HG03159 (cell line): ENCODE results near the gene SULT1C2.
"Not testable (repeated sequence)": the region's sequence is repeated elsewhere in the genome, so short reads cannot be mapped to it uniquely, and the experiment has no call there.

Source experiments
- ATAC-seq: cut with Tn5 transposase; IDR thresholded peaks from one replicate; pipeline ENCODE4 v1.9.1; 2021; ENCODE audit warnings: mild to moderate bottlenecking, moderate library complexity; ENCODE audit not compliant: unreplicated experiment

Gene SULT1C2

DNA sequence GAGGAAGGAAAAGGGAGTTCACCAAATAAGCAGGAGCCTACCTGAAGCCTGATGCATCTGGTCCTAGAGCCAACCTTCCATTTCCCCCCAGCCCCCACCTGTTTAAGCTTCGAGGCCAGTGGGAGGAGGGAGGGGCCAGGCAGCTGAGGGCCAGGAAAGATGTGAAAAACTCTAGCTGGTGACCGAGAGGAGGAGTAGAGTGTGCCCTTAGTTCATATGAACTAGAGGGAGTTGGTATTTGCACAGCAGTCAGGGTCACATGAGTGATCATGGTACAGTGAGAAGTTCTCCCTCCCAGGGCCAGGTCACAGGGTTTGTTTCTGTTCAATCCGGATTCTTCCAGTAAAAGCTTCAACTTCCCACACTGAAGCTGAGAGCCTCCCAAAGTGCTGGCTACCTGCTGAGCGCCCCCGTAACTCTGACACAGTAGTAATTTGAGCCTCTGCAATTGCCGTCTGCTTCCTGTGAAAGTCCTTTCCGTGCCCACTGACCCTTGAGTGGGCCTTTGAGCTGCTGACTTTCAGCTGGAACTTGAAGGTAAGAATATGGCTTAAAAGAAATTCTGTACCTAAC is at the start of gene SULT1C2:
SULT1C2 (plus strand) TSS at position 362 of the 573 bp plus-strand sequence. CDS start 4,773 bp downstream, outside the sequence.
- no peak for ATAC-seq

- no peak for ATAC-seq
Measured at GRCh38 chr2:108239786-108240185, 48.9 kb upstream of the SULT1C2 start, which contains the start of gene SULT1C3. Gene SULT1C3 (plus strand): TSS chr2:108239968. CDS start chr2:108247195, 7,227 bp downstream.

DNA sequence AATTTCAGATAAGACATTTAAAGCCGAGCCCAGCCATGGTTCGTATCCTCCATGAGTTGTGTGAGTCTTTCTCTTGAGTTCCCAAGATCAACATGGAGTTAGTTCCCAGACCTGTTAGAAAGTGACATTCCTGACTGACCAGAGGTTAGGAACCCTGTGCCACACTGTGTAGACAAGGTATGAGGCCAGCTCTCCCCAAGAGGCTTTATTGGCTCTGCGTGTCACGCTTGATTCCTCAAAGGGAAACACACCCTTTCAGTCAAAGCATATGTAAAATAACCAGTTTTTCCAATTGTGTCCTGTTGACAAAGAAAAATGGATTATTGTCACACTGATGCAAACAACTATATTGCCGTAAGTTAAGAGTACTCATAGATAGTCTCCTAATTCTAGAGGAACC is 47.7 kb upstream of the SULT1C2 start:
- ATAC-seq, result no peak

GRCh38 chr2:108243566-108243965 is 45.1 kb upstream of the SULT1C2 start:
- no peak for ATAC-seq

- no peak for ATAC-seq
Measured at GRCh38 chr2:108244667-108245414, 43.9 kb upstream of the SULT1C2 start.

- no peak for ATAC-seq
Measured at GRCh38 chr2:108253106-108253505, 35.6 kb upstream of the SULT1C2 start.

- no peak for ATAC-seq
Measured at GRCh38 chr2:108257757-108258331, 30.9 kb upstream of the SULT1C2 start.

GRCh38 chr2:108260773-108261172 is 27.9 kb upstream of the SULT1C2 start:
- no peak for ATAC-seq

DNA sequence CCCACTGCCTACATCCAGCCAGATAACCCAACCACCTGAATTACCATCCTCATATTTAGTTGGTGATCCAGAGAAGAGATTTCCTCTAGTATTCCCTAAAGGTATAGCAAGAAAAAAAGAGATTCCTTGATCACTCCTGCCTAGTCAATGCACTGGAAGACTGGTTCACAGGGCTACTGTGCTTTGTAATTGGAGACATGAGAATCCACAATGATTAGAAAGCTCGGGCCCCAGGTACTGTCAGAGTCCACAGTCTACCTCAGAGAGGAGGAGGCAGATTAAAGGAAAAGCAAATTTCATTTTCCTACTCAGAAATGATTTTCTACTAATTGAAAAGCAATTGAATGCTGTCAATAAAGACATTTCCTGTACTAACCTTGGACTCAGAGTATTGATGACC is 26.7 kb upstream of the SULT1C2 start:
- ATAC-seq, result no peak

DNA sequence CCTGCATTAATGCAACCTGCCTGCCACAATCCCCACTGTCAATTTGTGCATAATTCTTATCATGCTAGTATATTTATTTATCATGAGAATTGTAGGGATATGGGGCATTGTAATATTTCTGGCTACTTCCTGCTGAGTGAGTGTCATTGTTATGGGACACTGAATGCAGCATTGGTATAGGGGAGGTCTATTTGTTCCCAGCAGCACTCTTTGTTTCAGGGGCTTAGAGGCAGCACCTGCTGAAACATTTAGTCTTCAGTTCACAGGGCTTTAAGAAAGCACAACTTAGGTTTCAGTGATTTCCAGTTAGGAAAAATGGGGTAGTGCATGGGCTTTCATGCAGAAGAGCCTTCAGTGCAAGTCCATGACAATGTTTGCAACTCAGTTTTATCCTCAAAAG is 25.3 kb upstream of the SULT1C2 start:
- ATAC-seq, result no peak

DNA sequence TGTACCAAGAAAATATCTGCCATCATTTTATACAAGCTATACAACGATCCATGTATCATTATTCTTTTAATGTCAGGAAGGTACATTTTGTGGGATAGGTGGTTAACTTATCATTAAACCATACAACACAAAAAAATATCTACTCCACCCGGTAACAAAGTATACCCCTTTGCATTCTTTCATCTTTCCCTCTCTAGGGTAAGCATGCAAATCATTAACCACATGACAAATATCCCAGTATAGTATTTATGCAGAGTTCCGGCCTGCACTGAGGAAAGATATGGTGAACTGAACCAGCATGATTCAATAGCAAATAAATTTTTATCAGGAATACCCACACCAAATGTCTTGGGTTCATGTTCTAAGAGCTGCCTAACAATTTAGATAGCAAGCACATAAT is 22.5 kb upstream of the SULT1C2 start:
- no peak for ATAC-seq

DNA sequence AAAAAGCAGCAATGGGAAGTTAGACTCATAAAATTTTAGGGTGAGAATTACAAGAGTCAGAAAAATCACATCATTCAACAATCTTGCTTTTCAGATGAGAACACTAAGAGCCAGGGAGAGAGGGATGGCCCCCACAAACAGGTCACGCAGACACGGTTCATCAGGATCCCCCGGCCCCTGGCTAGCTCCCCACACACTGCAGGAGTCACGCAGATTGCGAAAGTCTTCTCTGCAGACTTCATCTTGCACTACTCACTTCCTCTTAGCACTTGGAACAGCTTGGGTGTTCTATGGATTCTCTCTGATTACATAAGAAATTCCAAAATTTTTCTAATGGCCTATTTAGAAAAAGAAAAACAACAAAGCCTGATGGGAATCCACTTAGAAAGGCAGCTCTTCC is 21.6 kb upstream of the SULT1C2 start:
- no peak for ATAC-seq

GRCh38 chr2:108268001-108268400 is 20.7 kb upstream of the SULT1C2 start:
- no peak for ATAC-seq

DNA sequence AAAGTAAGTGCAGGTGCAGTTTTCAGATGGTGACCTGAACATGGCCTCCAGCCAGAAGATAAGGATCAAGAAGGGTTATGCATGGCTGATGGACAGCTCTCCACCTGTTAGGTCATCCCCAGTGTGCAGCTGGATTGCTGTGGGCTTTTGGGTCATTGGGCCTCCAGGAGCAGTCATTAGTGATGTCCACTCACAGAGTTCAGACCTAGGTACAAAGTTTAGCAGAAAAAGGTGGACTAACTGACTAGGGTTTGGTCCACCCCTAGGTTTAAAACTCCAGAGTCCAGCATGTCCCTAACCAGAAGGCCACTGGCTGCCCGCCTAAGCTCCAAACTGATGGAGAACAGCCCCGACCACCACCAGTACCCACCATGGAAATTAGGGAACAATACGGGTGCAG is 18.3 kb upstream of the SULT1C2 start:
- no peak for ATAC-seq

GRCh38 chr2:108270768-108271506 is 17.8 kb upstream of the SULT1C2 start:
- no peak for ATAC-seq

GRCh38 chr2:108271691-108272253 is 16.9 kb upstream of the SULT1C2 start:
- ATAC-seq, result no peak

GRCh38 chr2:108278631-108279030 is 10.1 kb upstream of the SULT1C2 start:
- ATAC-seq, result no peak

DNA sequence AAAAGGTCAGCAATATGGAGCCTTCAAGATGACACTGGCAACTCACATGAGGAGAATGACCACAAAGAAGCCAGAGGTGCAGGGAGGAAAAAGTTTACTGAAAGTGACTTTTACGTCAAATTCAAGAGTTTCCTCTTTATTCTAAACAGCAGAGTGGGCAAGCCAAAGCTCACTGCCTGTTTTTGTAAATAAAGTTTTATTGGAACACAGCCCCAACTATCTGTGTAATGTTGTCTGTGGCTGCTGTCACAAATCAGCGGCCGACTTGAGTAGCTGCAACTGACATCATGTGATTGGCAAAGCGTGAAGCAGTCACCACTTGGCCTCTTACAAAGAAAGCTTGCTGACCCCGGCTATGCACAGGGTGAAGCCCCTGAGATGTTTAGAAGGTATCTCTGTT is 9.2 kb upstream of the SULT1C2 start:
- no peak for ATAC-seq

DNA sequence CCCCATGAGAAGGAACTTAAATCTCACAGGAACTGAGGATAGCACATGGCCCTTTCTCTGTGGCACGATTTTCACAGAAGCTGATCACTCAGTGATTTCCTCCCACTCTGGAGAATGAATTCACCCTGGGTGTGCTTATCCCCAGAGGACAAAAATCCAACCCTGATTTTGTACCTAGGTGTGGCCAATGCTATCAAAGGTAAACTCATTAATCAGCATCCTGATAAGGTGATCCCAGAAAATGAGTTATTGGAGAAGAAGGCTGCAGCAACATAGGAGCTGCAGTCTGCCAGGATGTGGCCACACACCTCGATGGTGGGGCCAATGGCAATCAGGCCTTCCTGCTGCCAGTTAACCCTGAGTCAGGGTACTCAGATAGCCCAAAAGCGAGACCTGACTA is 8.2 kb upstream of the SULT1C2 start:
- no peak for ATAC-seq

GRCh38 chr2:108284566-108284965 is 4.1 kb upstream of the SULT1C2 start:
- not testable (repeated sequence) for ATAC-seq

DNA sequence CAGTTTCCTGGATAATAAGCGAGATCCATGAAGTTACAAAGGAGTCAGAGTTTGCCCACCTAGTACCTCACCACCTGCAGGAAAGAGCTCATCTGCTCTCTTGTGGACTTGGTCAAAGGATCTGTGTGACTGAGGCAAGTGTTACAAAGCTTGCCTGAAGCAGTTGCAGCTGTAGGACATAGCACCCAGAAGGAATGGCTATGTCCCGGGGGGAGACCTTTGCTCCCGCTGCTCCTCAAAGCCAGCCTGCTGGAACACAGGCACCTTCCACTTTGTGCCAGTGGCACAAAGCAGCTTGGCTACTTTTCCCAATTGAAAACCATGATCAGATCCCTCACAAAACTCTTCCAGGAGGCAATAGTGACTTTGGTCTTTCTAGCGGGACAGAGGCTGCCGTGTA is 3.1 kb upstream of the SULT1C2 start:
- no peak for ATAC-seq
